ENCODE measurements around the gene INPP5D. TPM values are rescaled to one million over a fixed set of nuclear protein-coding genes. Genes with fewer than 3 reads are reported as not detected.
A peak's percentile ranks its signal among the peaks of the same experiment; 100 is the strongest.

INPP5D gene
- total RNA-seq, 4 donors from 2014 or later, result 6.5 to 18.7 (median 11.5) TPM

- no peak for DNase-seq (ENCODE audit: low spot score in 2 of 2)
- H3K36me3 ChIP-seq, result peaks cover 11% of the 10 kb centered on the region
- no peak overlapping the region for H3K4me3 ChIP-seq
- H3K27ac ChIP-seq, result no peak overlapping the region
- H3K9me3 ChIP-seq, result no peaks in the 10 kb centered on the region
- H3K27me3 ChIP-seq, result no peaks in the 10 kb centered on the region
- TF ChIP-seq CTCF (IDR thresholded peaks at IDR 0.05) (no peak), POLR2A (IDR thresholded peaks at IDR 0.05) (no peak), POLR2AphosphoS5 (IDR thresholded peaks at IDR 0.05) (no peak), EP300 (IDR thresholded peaks at IDR 0.05) (no peak)
- H3K4me1 ChIP-seq, result no peaks in the 10 kb centered on the region
- WGBS, result 79% methylated on average over 18 of the region's 18 CpGs
Measured at GRCh38 chr2:233163486-233164103, 103.5 kb downstream of the INPP5D start.

- H3K27me3 ChIP-seq, result no peaks in the 10 kb centered on the region
- WGBS, result 68% methylated on average over 14 of the region's 17 CpGs
- H3K4me3 ChIP-seq, result no peak overlapping the region
- TF ChIP-seq POLR2A (IDR thresholded peaks at IDR 0.05), result no peak
- TF ChIP-seq EP300 (IDR thresholded peaks at IDR 0.05), result no peak
- TF ChIP-seq POLR2AphosphoS5 (IDR thresholded peaks at IDR 0.05), result no peak
- no peak for TF ChIP-seq CTCF (IDR thresholded peaks at IDR 0.05)
- no peaks in the 10 kb centered on the region for H3K9me3 ChIP-seq
- no peak overlapping the region for H3K27ac ChIP-seq
- no peaks in the 10 kb centered on the region for H3K4me1 ChIP-seq
- DNase-seq (ENCODE audit: low spot score in 2 of 2), result no peak
- peaks cover 9% of the 10 kb centered on the region for H3K36me3 ChIP-seq
Measured at GRCh38 chr2:233164128-233164635, 104.0 kb downstream of the INPP5D start.

- Histone ChIP-seq H3K27me3 (no peaks in the 10 kb centered on the region), H3K4me3 (no peak overlapping the region), H3K4me1 (no peaks in the 10 kb centered on the region), H3K9me3 (no peaks in the 10 kb centered on the region), H3K27ac (no peak overlapping the region), H3K36me3 (peaks cover 13% of the 10 kb centered on the region)
- no peak for DNase-seq (ENCODE audit: low spot score in 2 of 2)
- no peak for TF ChIP-seq POLR2AphosphoS5 (IDR thresholded peaks at IDR 0.05)
- WGBS, result 92% methylated on average over 4 of the region's 4 CpGs
Measured at GRCh38 chr2:233164967-233165366, 104.8 kb downstream of the INPP5D start.

- TF ChIP-seq POLR2AphosphoS5 (IDR thresholded peaks at IDR 0.05), result no peak
- TF ChIP-seq POLR2A (IDR thresholded peaks at IDR 0.05), result no peak
- no peak for TF ChIP-seq EP300 (IDR thresholded peaks at IDR 0.05)
- no peak for TF ChIP-seq CTCF (IDR thresholded peaks at IDR 0.05)
- Histone ChIP-seq H3K27me3 (no peaks in the 10 kb centered on the region), H3K4me1 (no peaks in the 10 kb centered on the region), H3K9me3 (no peaks in the 10 kb centered on the region), H3K27ac (no peak overlapping the region), H3K36me3 (peaks cover 13% of the 10 kb centered on the region), H3K4me3 (no peak overlapping the region)
- DNase-seq (ENCODE audit: low spot score in 2 of 2), result no peak
- WGBS, result 42% methylated on average over 3 of the region's 4 CpGs
Measured at GRCh38 chr2:233165543-233165894, 105.4 kb downstream of the INPP5D start.

GRCh38 chr2:233165895-233166661 is 105.9 kb downstream of the INPP5D start:
- TF ChIP-seq POLR2A (IDR thresholded peaks at IDR 0.05), result no peak
- H3K36me3 ChIP-seq, result peaks cover 13% of the 10 kb centered on the region
- WGBS, result 65% methylated on average over 15 of the region's 19 CpGs
- no peak overlapping the region for H3K4me3 ChIP-seq
- H3K4me1 ChIP-seq, result no peaks in the 10 kb centered on the region
- no peak overlapping the region for H3K27ac ChIP-seq
- H3K27me3 ChIP-seq, result no peaks in the 10 kb centered on the region
- H3K9me3 ChIP-seq, result no peaks in the 10 kb centered on the region
- peak in 1 of 2 donors; percentile 79 for DNase-seq (ENCODE audit: low spot score in 2 of 2)

GRCh38 chr2:233168445-233168844 is 108.3 kb downstream of the INPP5D start:
- no peaks in the 10 kb centered on the region for H3K27me3 ChIP-seq
- H3K4me3 ChIP-seq, result no peak overlapping the region
- H3K4me1 ChIP-seq, result no peaks in the 10 kb centered on the region
- peaks cover 9% of the 10 kb centered on the region for H3K36me3 ChIP-seq
- no peaks in the 10 kb centered on the region for H3K9me3 ChIP-seq
- no peak overlapping the region for H3K27ac ChIP-seq
- TF ChIP-seq CTCF (IDR thresholded peaks at IDR 0.05) (no peak), POLR2A (IDR thresholded peaks at IDR 0.05) (no peak), EP300 (IDR thresholded peaks at IDR 0.05) (no peak), POLR2AphosphoS5 (IDR thresholded peaks at IDR 0.05) (no peak)
- no peak for DNase-seq (ENCODE audit: low spot score in 2 of 2)
- 81% methylated on average over 4 of the region's 4 CpGs for WGBS

All from suprapubic skin (tissue), 4 donors.